ENCODE measurements around the gene OR6K2. TPM values are rescaled to one million over a fixed set of nuclear protein-coding genes. Genes with fewer than 3 reads are reported as not detected.

Gene OR6K2
- total and polyA plus RNA-seq, 4 donors = not detected

- TF ChIP-seq NR2F2 (IDR thresholded peaks at IDR 0.05) (no peak), TAF1 (conservative IDR thresholded peaks at IDR 0.05) (no peak), SP1 (IDR thresholded peaks at IDR 0.05) (no peak), FOXA2 (IDR thresholded peaks at IDR 0.05) (no peak)
- TF ChIP-seq, protein P1, sequence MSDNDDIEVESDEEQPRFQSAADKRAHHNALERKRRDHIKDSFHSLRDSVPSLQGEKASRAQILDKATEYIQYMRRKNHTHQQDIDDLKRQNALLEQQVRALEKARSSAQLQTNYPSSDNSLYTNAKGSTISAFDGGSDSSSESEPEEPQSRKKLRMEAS (IDR thresholded peaks at IDR 0.05) = no peak
These were observed 21.2 kb downstream of the OR6K2 start (continued) for GRCh38 chr1:158679289-158679688.

GRCh38 chr1:158675563-158676323, 24.7 kb downstream of the OR6K2 start:
- no peak overlapping the region for H3K4me3 ChIP-seq (ENCODE audit: low read depth in 1 of 3, low read length in 3 of 3)
- H3K9me3 ChIP-seq (ENCODE audit: control insufficient read depth in 4 of 4, low read length in 3 of 4) = no peaks in the 10 kb centered on the region
- 56% methylated on average over 4 of the region's 4 CpGs for WGBS
- H3K27me3 ChIP-seq (ENCODE audit: control insufficient read depth in 4 of 4, insufficient read depth in 4 of 4, low read length in 3 of 4) = peaks cover 0 to 3% (median 0%) of the 10 kb centered on the region in 4 donors
- H3K27ac ChIP-seq (ENCODE audit: low read depth in 1 of 2, low read length in 2 of 2) = no peak overlapping the region
- TF ChIP-seq ZBTB33 (IDR thresholded peaks at IDR 0.05) (no peak), YY1 (IDR thresholded peaks at IDR 0.05) (no peak), GABPA (IDR thresholded peaks at IDR 0.05 in 1 of 2, conservative IDR thresholded peaks at IDR 0.05 in 1 of 2) (no peak), SP1 (IDR thresholded peaks at IDR 0.05) (no peak), EGR1 (IDR thresholded peaks at IDR 0.05; ENCODE audit: low read depth in 2 of 2) (no peak), NR2F2 (IDR thresholded peaks at IDR 0.05) (no peak), FOXA1 (IDR thresholded peaks at IDR 0.05) (no peak), TAF1 (conservative IDR thresholded peaks at IDR 0.05) (no peak), RXRA (IDR thresholded peaks at IDR 0.05) (no peak), HNF4A (conservative IDR thresholded peaks at IDR 0.05) (no peak), REST (IDR thresholded peaks at IDR 0.05) (no peak), HNF4G (IDR thresholded peaks at IDR 0.05) (no peak)
- TF ChIP-seq, protein P2, sequence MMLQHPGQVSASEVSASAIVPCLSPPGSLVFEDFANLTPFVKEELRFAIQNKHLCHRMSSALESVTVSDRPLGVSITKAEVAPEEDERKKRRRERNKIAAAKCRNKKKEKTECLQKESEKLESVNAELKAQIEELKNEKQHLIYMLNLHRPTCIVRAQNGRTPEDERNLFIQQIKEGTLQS (IDR thresholded peaks at IDR 0.05) = no peak
- no peaks in the 10 kb centered on the region for H3K4me1 ChIP-seq (ENCODE audit: control insufficient read depth in 4 of 4, insufficient read depth in 4 of 4, low read length in 3 of 4)
- no peaks in the 10 kb centered on the region for H3K36me3 ChIP-seq (ENCODE audit: control insufficient read depth in 4 of 4, insufficient read depth in 3 of 4, low read depth in 1 of 4, low read length in 3 of 4)
- DNase-seq (ENCODE audit: low spot score) = no peak
- H3K9ac ChIP-seq (ENCODE audit: low read depth in 1 of 2, low read length in 2 of 2) = no peak overlapping the region

GRCh38 chr1:158674302-158674701, 26.1 kb downstream of the OR6K2 start:
- 82% methylated on average over 7 of the region's 7 CpGs for WGBS
- TF ChIP-seq ZBTB33 (IDR thresholded peaks at IDR 0.05) (no peak), FOXA1 (IDR thresholded peaks at IDR 0.05) (no peak), YY1 (IDR thresholded peaks at IDR 0.05) (no peak), HNF4G (IDR thresholded peaks at IDR 0.05) (no peak), SP1 (IDR thresholded peaks at IDR 0.05) (no peak), RAD21 (IDR thresholded peaks at IDR 0.05) (no peak), TAF1 (conservative IDR thresholded peaks at IDR 0.05) (no peak), RXRA (IDR thresholded peaks at IDR 0.05) (no peak)
- TF ChIP-seq, protein P2 (IDR thresholded peaks at IDR 0.05) = no peak
- TF ChIP-seq, protein P1 (IDR thresholded peaks at IDR 0.05) = no peak

More at GRCh38 chr1:158674302-158674701, 26.1 kb downstream of the OR6K2 start:
- DNase-seq (ENCODE audit: low spot score) = no peak
- H3K4me1 ChIP-seq (ENCODE audit: control insufficient read depth in 4 of 4, insufficient read depth in 4 of 4, low read length in 3 of 4) = no peaks in the 10 kb centered on the region
- H3K36me3 ChIP-seq (ENCODE audit: control insufficient read depth in 4 of 4, insufficient read depth in 3 of 4, low read depth in 1 of 4, low read length in 3 of 4) = no peaks in the 10 kb centered on the region
- no peak overlapping the region for H3K27ac ChIP-seq (ENCODE audit: low read depth in 1 of 2, low read length in 2 of 2)
- peaks cover 0 to 3% (median 0%) of the 10 kb centered on the region in 4 donors for H3K27me3 ChIP-seq (ENCODE audit: control insufficient read depth in 4 of 4, insufficient read depth in 4 of 4, low read length in 3 of 4)
- H3K9ac ChIP-seq (ENCODE audit: low read depth in 1 of 2, low read length in 2 of 2) = no peak overlapping the region
- H3K9me3 ChIP-seq (ENCODE audit: control insufficient read depth in 4 of 4, low read length in 3 of 4) = no peaks in the 10 kb centered on the region
- no peak overlapping the region for H3K4me3 ChIP-seq (ENCODE audit: low read depth in 1 of 3, low read length in 3 of 3)

Data from liver (tissue), 9 donors.